Heart left ventricle (tissue), 16 donors: ENCODE measurements around the gene PIPOX. TPM values are rescaled to one million over a fixed set of nuclear protein-coding genes. Genes with fewer than 3 reads are reported as not detected.

Experiments used
- ATAC-seq, 4 donors: fragments of 200-7000 bp; cut with Tn5 transposase; one replicate each; pipeline ENCODE4 v1.9.1; 2020 to 2022; ENCODE audit warnings: moderate library complexity in 4 of 4, mild to moderate bottlenecking in 3 of 4, moderate number of reproducible peaks in 1 of 4
- DNase-seq, 5 donors: peaks; one replicate each; pipeline ENCODE4 v3.0.0-alpha.2; 2020
- H3K27ac ChIP-seq, 12 donors: fragments of 200-600 bp; sonication (generic) in 4 of 12; one replicate each; pipeline versions ENCODE4 v1.5.0 to v1.8.0; 2016 to 2022; ENCODE audit warnings: mild to moderate bottlenecking in 2 of 12
- H3K27me3 ChIP-seq, 9 donors: fragments of 200-600 bp; sonication (generic) in 2 of 9; one replicate each; pipeline versions ENCODE4 v1.5.1 to v1.8.0; 2016 to 2022; ENCODE audit warnings: mild to moderate bottlenecking in 3 of 9
- H3K36me3 ChIP-seq, 9 donors: fragments of 200-600 bp; sonication (generic) in 2 of 9; one replicate each; pipeline versions ENCODE4 v1.5.0 to v1.8.0; 2018 to 2022; ENCODE audit warnings: mild to moderate bottlenecking in 2 of 9
- H3K4me1 ChIP-seq, 12 donors: fragments of 200-600 bp; sonication (generic) in 4 of 12; one replicate each; pipeline versions ENCODE4 v1.5.0 to v1.8.0; 2016 to 2022; ENCODE audit warnings: mild to moderate bottlenecking in 3 of 12
- H3K4me3 ChIP-seq, 12 donors: fragments of 200-600 bp; sonication (generic) in 4 of 12; one replicate each; pipeline versions ENCODE4 v1.5.0 to v1.8.0; 2017 to 2022; ENCODE audit warnings: mild to moderate bottlenecking in 9 of 12, moderate library complexity in 4 of 12
- H3K9me3 ChIP-seq, 12 donors: fragments of 200-600 bp; sonication (generic) in 4 of 12; one replicate each; pipeline versions ENCODE4 v1.5.0 to v1.8.0; 2016 to 2022; ENCODE audit warnings: mild to moderate bottlenecking in 1 of 12
- CTCF ChIP-seq, 12 donors: fragments of 200-600 bp; sonication (generic) in 4 of 12; IDR thresholded peaks; one replicate each; pipeline versions ENCODE4 v1.5.0 to v1.8.0; 2018 to 2022; ENCODE audit warnings: antibody characterized with exemption in 12 of 12, mild to moderate bottlenecking in 5 of 12
- POLR2A ChIP-seq, 2 donors: fragments of 450-650 bp; IDR thresholded peaks; one replicate each; pipeline ENCODE4 v1.6.1; 2017; ENCODE audit warnings: antibody characterized with exemption in 2 of 2, mild to moderate bottlenecking in 2 of 2, moderate library complexity in 2 of 2
- WGBS, 4 donors: extraction: QIAGEN DNeasy Blood & Tissue Kit in 2 of 4; methylation state at CpG; one replicate each; pipeline versions ENCODE4 v1.1.5 to v1.1.7; 2013 to 2018; 5-methylcytosine and 5-hydroxymethylcytosine counted together
- intact Hi-C, 10 donors: fragments of 100-400 bp; cut with DNase I; formaldehyde crosslinking; loops; one replicate each; pipeline versions ENCODE4 v1.11.1 to v1.14.2; 2022
- polyA plus RNA-seq, 2 donors: library from polyadenylated mRNA; stranded (reverse); fragments of 200-250 nt; gene quantifications; one replicate each; pipeline ENCODE4 v1.2.3, GENCODE V29; 2013
- total RNA-seq, 9 donors: library from RNA; depleted of rRNA in 2 of 9; stranded (reverse); fragments of >200 nt in 2 of 9; fragmentation: NEBNext Ultra II Directional in 3 of 9; extraction: Animal tissue kit (Norgen Biotek cat#: 25700) in 3 of 9; gene quantifications; one replicate each; pipeline versions ENCODE4 v1.1.0 to v1.2.4, GENCODE V29; 2016 to 2023
- donor health status: ischemic (EF 13 %, LVEDD 7.1; RV severe dilation, severe dysfunction).
- donor health status: healthy with polysubstance abuse.
- donor health status: DM: no; HTN: yes; CAD: no.
- donor health status: DM: no; HTN: no; CAD: no.
- donor health status: ischemic (EF 25% LVEDD 6.9; RV normal size, moderate dysfunction).
- donor health status: ischemic (EF 25% LVEDD 5.7; RV mildly dilated, moderate dysfunction).
- donor health status: healthy.
- donor health status: DM: yes; HTN: yes; CAD: no.
- donor health status: ischemic (EF 35%, LVEDD 5.7; RV mildly dilated, moderate dysfunction).
- donor health status: nonischemic (EF 11% LVEDD 7.7; RV severe dilation, severe dysfunction).
- donor health status: DM: yes; HTN: yes; CAD: no.
- donor health status: PGD.
- donor health status: ischemic (EF 29% LVEDD 5.4; RV normal size, mild dysfunction).
- donor health status: nonischemic (EF 23%, LVEDD 6.1; RV moderate dilation, normal function).

Gene PIPOX
- total and polyA plus RNA-seq, 11 donors, result 0.11 to 5.2 (median 0.84) TPM; not detected in 1

- intact Hi-C loops, result no loop called here
- DNase-seq (peak in 1 of 5 donors; percentile 33), ATAC-seq (no peak)
- no peaks in the 10 kb centered on the region for H3K36me3 ChIP-seq
- H3K27ac ChIP-seq, result no peak overlapping the region
- no peak for TF ChIP-seq POLR2A (IDR thresholded peaks at IDR 0.05)
- no peak for TF ChIP-seq CTCF (IDR thresholded peaks at IDR 0.05)
- H3K4me1 ChIP-seq, result peaks cover 0 to 9% (median 0%) of the 10 kb centered on the region in 12 donors
- H3K4me3 ChIP-seq, result no peak overlapping the region
- no peaks in the 10 kb centered on the region for H3K9me3 ChIP-seq
- peaks cover 0 to 5% (median 0%) of the 10 kb centered on the region in 9 donors for H3K27me3 ChIP-seq
- 91 to 100% (median 96%) methylated on average over 1 of the region's 1 CpG for WGBS, 4 donors
Observed at GRCh38 chr17:28997806-28998205, 45.1 kb upstream of the PIPOX start.

- Histone ChIP-seq H3K4me3 (no peak overlapping the region), H3K27me3 (peaks cover 6 to 19% (median 12%) of the 10 kb centered on the region in 9 donors), H3K4me1 (peaks cover 0 to 9% (median 0%) of the 10 kb centered on the region in 12 donors), H3K9me3 (no peaks in the 10 kb centered on the region), H3K27ac (no peak overlapping the region), H3K36me3 (no peaks in the 10 kb centered on the region)
- DNase-seq, result no peak
- WGBS, 4 donors, result 63 to 80% (median 67%) methylated on average over 3 to 5 of the region's 5 CpGs
- intact Hi-C loops, result no loop called here
- no peak for ATAC-seq
- TF ChIP-seq CTCF (IDR thresholded peaks at IDR 0.05) (no peak), POLR2A (IDR thresholded peaks at IDR 0.05) (no peak)
Observed at GRCh38 chr17:28999206-28999605, 43.7 kb upstream of the PIPOX start.

- 87 to 91% (median 88%) methylated on average over 5 of the region's 5 CpGs for WGBS, 4 donors
- intact Hi-C loops, result no loop called here
- DNase-seq (no peak), ATAC-seq (no peak)
- Histone ChIP-seq H3K4me1 (peaks cover 0 to 18% (median 2%) of the 10 kb centered on the region in 12 donors), H3K9me3 (no peaks in the 10 kb centered on the region), H3K27ac (no peak overlapping the region), H3K36me3 (no peaks in the 10 kb centered on the region), H3K4me3 (no peak overlapping the region), H3K27me3 (peaks cover 9 to 35% (median 29%) of the 10 kb centered on the region in 9 donors)
- TF ChIP-seq CTCF (IDR thresholded peaks at IDR 0.05) (no peak), POLR2A (IDR thresholded peaks at IDR 0.05) (no peak)
Observed at GRCh38 chr17:29000973-29001372, 42.0 kb upstream of the PIPOX start.

GRCh38 chr17:29002811-29003210 is 40.1 kb upstream of the PIPOX start:
- intact Hi-C loops, result no loop called here
- Histone ChIP-seq H3K4me1 (peaks cover 0 to 13% (median 3%) of the 10 kb centered on the region in 12 donors), H3K4me3 (no peak overlapping the region), H3K27ac (no peak overlapping the region), H3K36me3 (no peaks in the 10 kb centered on the region), H3K9me3 (no peaks in the 10 kb centered on the region), H3K27me3 (peaks cover 9 to 53% (median 30%) of the 10 kb centered on the region in 9 donors)
- TF ChIP-seq POLR2A (IDR thresholded peaks at IDR 0.05) (no peak), CTCF (IDR thresholded peaks at IDR 0.05) (no peak)
- ATAC-seq (no peak), DNase-seq (no peak)
- WGBS, 4 donors, result 47 to 66% (median 59%) methylated on average over 4 of the region's 4 CpGs
